Neural cell (in vitro differentiated cells): ENCODE results near the gene INAFM1. TPM values are rescaled to one million over a fixed set of nuclear protein-coding genes. Genes with fewer than 3 reads are reported as not detected.

Source experiments
- H2AFZ ChIP-seq: fragments of 200-600, 300-800 bp; sonication (generic), shearing (Covaris generic); 2 replicates; pipeline ENCODE4 v1.6.0; 2014; ENCODE audit warnings: low read depth, mild to moderate bottlenecking, antibody characterized with exemption, low read length, moderate library complexity
- H3F3A ChIP-seq: fragments of 200-600 bp; shearing (Covaris generic); 2 replicates; pipeline ENCODE4 v1.6.1; 2016; ENCODE audit warnings: mild to moderate bottlenecking, moderate library complexity, mixed read lengths, antibody characterized with exemption, low read length; ENCODE audit not compliant: insufficient read depth, poor library complexity, severe bottlenecking
- H3K27ac ChIP-seq: fragments of 200-600, 300-800 bp; sonication (generic), shearing (Covaris generic); 2 replicates; pipeline ENCODE4 v1.5.1; 2014; ENCODE audit warnings: mild to moderate bottlenecking, low read length, moderate library complexity
- H3K27me3 ChIP-seq: fragments of 300-800, 200-600 bp; sonication (generic), shearing (Covaris generic); 2 replicates; pipeline ENCODE4 v1.6.0; 2014; ENCODE audit warnings: mild to moderate bottlenecking, low read depth, low read length, moderate library complexity; ENCODE audit not compliant: insufficient read depth
- H3K36me3 ChIP-seq: fragments of 300-800, 200-600 bp; sonication (generic), shearing (Covaris generic); 2 replicates; pipeline ENCODE4 v1.5.1; 2014; ENCODE audit warnings: mild to moderate bottlenecking, antibody characterized with exemption, low read length, moderate library complexity; ENCODE audit not compliant: insufficient read depth
- H3K4me2 ChIP-seq: fragments of 300-800, 200-600 bp; sonication (generic), shearing (Covaris generic); 2 replicates; pipeline ENCODE4 v1.6.0; 2014; ENCODE audit warnings: mild to moderate bottlenecking, low read length
- H3K4me3 ChIP-seq: fragments of 300-800, 200-600 bp; sonication (generic), shearing (Covaris generic); 2 replicates; pipeline ENCODE4 v1.5.1; 2014; ENCODE audit warnings: mild to moderate bottlenecking, low read length, moderate library complexity
- H3K79me2 ChIP-seq: fragments of 200-600 bp; shearing (Covaris generic); replicated peaks from 2 replicates; pipeline ENCODE4 v1.6.0; 2014; ENCODE audit warnings: mild to moderate bottlenecking, low read length, moderate library complexity; ENCODE audit not compliant: insufficient read depth
- H3K9ac ChIP-seq: fragments of 300-800, 200-600 bp; sonication (generic), shearing (Covaris generic); 2 replicates; pipeline ENCODE4 v1.6.1; 2016; ENCODE audit warnings: mild to moderate bottlenecking, low read length, mixed read lengths
- H3K9me2 ChIP-seq: fragments of 200-600 bp; shearing (Covaris generic); 2 replicates; pipeline ENCODE4 v1.6.1; 2016; ENCODE audit warnings: mild to moderate bottlenecking, low read length, mixed read lengths; ENCODE audit not compliant: insufficient read depth
- H3K9me3 ChIP-seq: fragments of 200-600, 300-800 bp; sonication (generic), shearing (Covaris generic); 2 replicates; pipeline ENCODE4 v1.6.1; 2016; ENCODE audit warnings: mild to moderate bottlenecking, mixed run types, low read length, moderate library complexity, mixed read lengths
- H4K20me1 ChIP-seq: fragments of 200-600 bp; shearing (Covaris generic); 2 replicates; pipeline ENCODE4 v1.6.1; 2016; ENCODE audit warnings: mild to moderate bottlenecking, mixed run types; ENCODE audit not compliant: insufficient read depth
- EP300 ChIP-seq: fragments of 450-650 bp; conservative IDR thresholded peaks from 2 replicates; pipeline ENCODE4 v1.6.1; 2014; ENCODE audit warnings: antibody characterized with exemption, mild to moderate bottlenecking, moderate library complexity; ENCODE audit not compliant: poor library complexity, severe bottlenecking
- EZH2 ChIP-seq: fragments of 200-600, 300-800 bp; shearing (Covaris generic), sonication (generic); IDR thresholded peaks from 2 replicates; pipeline ENCODE4 v1.6.1; 2014; ENCODE audit warnings: antibody characterized with exemption, low read length, borderline replicate concordance, mild to moderate bottlenecking; ENCODE audit not compliant: insufficient read depth, poor library complexity, severe bottlenecking
- MXI1 ChIP-seq: fragments of 450-650 bp; conservative IDR thresholded peaks from 2 replicates; pipeline ENCODE4 v1.6.1; 2014; ENCODE audit warnings: antibody characterized with exemption, mild to moderate bottlenecking; ENCODE audit not compliant: poor library complexity, severe bottlenecking
- POLR2AphosphoS5 ChIP-seq: IDR thresholded peaks from 2 replicates; pipeline ENCODE4 v1.6.1; 2012
- RAD21 ChIP-seq: fragments of 450-650 bp; conservative IDR thresholded peaks from 2 replicates; pipeline ENCODE4 v1.6.1; 2014; ENCODE audit warnings: antibody characterized with exemption, mild to moderate bottlenecking, moderate library complexity
- SMC3 ChIP-seq: fragments of 450-650 bp; conservative IDR thresholded peaks from 2 replicates; pipeline ENCODE4 v1.6.1; 2014; ENCODE audit warnings: antibody characterized with exemption, mild to moderate bottlenecking, moderate library complexity; ENCODE audit not compliant: poor library complexity
- TAF1 ChIP-seq: IDR thresholded peaks from 2 replicates; pipeline ENCODE4 v1.6.1; 2012; ENCODE audit warnings: low read depth
- polyA plus RNA-seq: library from polyadenylated mRNA; depleted of rRNA; stranded (reverse); fragments of >200 nt; gene quantifications from 2 replicates; pipeline ENCODE4 v1.2.3, GENCODE V29; 2014
- TF ChIP-seq, protein P1 (sequence below): fragments of 450-650 bp; IDR thresholded peaks from 2 replicates; pipeline ENCODE4 v1.5.1; 2014; ENCODE audit warnings: antibody characterized with exemption, mild to moderate bottlenecking, moderate library complexity; ENCODE audit not compliant: poor library complexity, severe bottlenecking

Gene INAFM1
- polyA plus RNA-seq, 1 donor from 2014 or later, result 11.5 TPM

DNA sequence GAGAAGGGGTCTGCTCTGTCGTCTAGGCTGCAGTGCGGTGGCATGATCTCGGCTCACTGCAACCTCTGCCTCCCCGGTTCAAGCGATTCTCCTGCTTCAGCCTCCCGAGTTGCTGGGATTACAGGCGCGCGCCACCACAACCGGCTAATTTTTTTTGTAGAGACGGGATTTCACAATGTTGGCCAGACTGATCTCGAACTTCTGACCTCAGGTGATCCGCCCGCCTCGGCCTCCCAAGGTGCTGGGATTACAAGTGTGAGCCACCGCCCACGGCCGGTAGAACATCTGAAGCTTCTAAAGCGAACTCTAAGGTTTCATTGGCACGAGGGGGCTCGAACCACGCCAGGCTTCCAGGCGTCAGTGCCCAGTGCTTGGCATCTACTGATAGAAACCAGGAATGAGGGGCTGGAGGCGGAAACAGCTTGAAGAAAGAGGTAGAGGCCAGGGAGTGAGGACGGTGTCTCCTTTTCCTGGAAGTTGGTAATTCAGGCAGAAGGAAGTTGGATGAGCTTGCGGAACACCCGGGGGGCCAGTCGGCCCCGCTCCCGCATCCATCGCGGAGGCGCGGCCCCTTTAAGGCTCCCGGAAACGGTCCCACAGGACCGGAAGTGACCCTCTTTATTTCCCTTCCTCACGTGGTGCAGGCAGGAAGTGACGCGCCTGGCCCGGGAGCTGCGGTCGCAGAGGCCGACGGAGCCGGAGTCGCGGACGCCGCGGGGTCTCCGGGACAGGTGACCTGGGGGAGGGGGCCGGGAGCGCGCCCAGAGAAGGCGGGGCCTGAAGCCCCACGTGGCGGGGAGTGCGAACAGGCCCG, 18.6 kb upstream of the INAFM1 start, which contains the start of gene CCDC9:
Gene CCDC9, plus strand, starts transcription at position 647 of the 814 bp plus-strand sequence. CDS start 1,876 bp downstream, outside the sequence.
- Histone ChIP-seq H3K9ac (peak within 1 kb of the TSS; percentile 81), H3K4me3 (peak within 1 kb of the TSS; percentile 70), H3K9me3 (no peaks in the 10 kb centered on the region), H3K27ac (peak within 1 kb of the TSS; percentile 95), H3K9me2 (no peaks in the 10 kb centered on the region), H3K79me2 (no peaks in the 10 kb centered on the region), H2AFZ (peak within 1 kb of the TSS; percentile 87), H4K20me1 (no peaks in the 10 kb centered on the region), H3K27me3 (no peaks in the 10 kb centered on the region), H3K36me3 (no peaks in the 10 kb centered on the region), H3K4me2 (peak within 1 kb of the TSS; percentile 62), H3F3A (no peaks in the 10 kb centered on the region)
- TF ChIP-seq RAD21 (no peak), EZH2 (no peak), EP300 (peak; percentile 69), TAF1 (peak; percentile 49), POLR2AphosphoS5 (peak; percentile 85), SMC3 (no peak), MXI1 (peak; percentile 56)
- TF ChIP-seq, protein P1, sequence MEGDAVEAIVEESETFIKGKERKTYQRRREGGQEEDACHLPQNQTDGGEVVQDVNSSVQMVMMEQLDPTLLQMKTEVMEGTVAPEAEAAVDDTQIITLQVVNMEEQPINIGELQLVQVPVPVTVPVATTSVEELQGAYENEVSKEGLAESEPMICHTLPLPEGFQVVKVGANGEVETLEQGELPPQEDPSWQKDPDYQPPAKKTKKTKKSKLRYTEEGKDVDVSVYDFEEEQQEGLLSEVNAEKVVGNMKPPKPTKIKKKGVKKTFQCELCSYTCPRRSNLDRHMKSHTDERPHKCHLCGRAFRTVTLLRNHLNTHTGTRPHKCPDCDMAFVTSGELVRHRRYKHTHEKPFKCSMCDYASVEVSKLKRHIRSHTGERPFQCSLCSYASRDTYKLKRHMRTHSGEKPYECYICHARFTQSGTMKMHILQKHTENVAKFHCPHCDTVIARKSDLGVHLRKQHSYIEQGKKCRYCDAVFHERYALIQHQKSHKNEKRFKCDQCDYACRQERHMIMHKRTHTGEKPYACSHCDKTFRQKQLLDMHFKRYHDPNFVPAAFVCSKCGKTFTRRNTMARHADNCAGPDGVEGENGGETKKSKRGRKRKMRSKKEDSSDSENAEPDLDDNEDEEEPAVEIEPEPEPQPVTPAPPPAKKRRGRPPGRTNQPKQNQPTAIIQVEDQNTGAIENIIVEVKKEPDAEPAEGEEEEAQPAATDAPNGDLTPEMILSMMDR, result no peak

- Histone ChIP-seq H3F3A (no peaks in the 10 kb centered on the region), H3K9me2 (no peaks in the 10 kb centered on the region), H4K20me1 (no peaks in the 10 kb centered on the region), H3K36me3 (no peaks in the 10 kb centered on the region), H3K79me2 (no peaks in the 10 kb centered on the region), H3K4me3 (peak overlapping the region; percentile 70), H2AFZ (no peak overlapping the region), H3K27me3 (no peaks in the 10 kb centered on the region), H3K27ac (peak overlapping the region; percentile 95), H3K9me3 (no peaks in the 10 kb centered on the region), H3K4me2 (no peak overlapping the region), H3K9ac (peak overlapping the region; percentile 81)
- no peak for TF ChIP-seq SMC3
- TF ChIP-seq POLR2AphosphoS5, result no peak
- no peak for TF ChIP-seq EZH2
- TF ChIP-seq, protein P1, result no peak
- TF ChIP-seq TAF1, result no peak
- TF ChIP-seq EP300, result no peak
- TF ChIP-seq RAD21, result no peak
Measured at GRCh38 chr19:47256693-47257410, 17.8 kb upstream of the INAFM1 start.
